Measurements from ENCODE around the gene HIPK4.
A peak's percentile ranks its signal among the peaks of the same experiment; 100 is the strongest.
"Not testable (repeated sequence)": the region's sequence is repeated elsewhere in the genome, so short reads cannot be mapped to it uniquely, and the experiment has no call there.

Gene HIPK4, protein sequence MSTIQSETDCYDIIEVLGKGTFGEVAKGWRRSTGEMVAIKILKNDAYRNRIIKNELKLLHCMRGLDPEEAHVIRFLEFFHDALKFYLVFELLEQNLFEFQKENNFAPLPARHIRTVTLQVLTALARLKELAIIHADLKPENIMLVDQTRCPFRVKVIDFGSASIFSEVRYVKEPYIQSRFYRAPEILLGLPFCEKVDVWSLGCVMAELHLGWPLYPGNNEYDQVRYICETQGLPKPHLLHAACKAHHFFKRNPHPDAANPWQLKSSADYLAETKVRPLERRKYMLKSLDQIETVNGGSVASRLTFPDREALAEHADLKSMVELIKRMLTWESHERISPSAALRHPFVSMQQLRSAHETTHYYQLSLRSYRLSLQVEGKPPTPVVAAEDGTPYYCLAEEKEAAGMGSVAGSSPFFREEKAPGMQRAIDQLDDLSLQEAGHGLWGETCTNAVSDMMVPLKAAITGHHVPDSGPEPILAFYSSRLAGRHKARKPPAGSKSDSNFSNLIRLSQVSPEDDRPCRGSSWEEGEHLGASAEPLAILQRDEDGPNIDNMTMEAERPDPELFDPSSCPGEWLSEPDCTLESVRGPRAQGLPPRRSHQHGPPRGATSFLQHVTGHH

DNA sequence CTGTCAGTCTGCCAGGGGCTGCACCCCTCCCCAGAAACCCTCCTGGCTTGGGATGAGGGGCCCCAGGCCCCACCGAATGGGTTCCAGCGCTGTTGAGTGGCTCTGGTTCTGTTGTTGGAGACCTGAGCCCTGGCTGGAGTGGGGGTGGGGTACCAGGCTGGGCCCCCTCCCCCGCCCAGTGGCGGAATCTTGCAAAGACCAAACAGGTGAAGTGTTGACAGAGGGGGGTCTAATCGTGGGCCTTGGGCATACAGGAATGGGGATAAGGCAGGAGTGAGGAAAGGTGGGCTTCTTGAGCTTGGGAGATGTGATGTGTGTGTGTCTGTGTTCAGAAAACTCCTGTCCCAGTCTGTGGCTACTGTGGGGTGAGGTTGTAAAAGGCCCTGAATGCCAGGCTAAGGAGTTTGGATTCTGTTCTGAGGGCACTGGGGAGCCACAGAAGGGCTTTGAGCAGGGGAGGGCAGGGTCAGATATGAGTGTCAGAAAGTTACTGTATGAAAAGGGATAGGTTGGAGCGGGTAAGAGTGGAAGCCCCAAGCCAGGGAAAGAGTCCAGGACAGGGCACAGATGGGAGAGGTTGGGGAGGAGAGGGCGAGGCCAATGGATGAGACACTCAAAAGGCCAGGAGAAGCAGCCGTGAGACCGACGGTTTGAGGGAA, at the start of gene HIPK4:
TSS of gene HIPK4 (minus strand) at position 98 of the 659 bp plus-strand sequence. CDS start 279 bp downstream, outside the sequence.
- DNase-seq = no peak

DNA sequence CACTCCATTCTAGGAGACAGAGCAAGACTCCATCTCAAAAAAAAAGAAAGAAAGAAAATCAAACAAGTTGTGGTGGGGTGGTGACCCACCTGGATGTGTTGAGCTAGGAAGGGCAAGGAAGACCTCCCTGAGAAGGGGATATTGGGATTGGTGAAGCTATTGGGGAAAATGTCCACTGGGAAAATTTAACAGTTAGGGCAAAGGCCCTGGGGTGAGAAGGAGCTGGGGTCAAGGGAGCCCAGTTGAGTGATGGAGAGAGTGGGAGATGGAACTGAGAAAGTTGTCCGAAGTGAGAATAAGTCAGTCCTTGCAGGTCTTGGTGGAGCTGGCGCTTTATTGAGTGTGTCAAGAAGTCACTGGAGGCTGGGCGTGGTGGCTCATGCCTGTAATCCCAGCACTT, 48.3 kb upstream of the HIPK4 start:
- no peak for DNase-seq

DNA sequence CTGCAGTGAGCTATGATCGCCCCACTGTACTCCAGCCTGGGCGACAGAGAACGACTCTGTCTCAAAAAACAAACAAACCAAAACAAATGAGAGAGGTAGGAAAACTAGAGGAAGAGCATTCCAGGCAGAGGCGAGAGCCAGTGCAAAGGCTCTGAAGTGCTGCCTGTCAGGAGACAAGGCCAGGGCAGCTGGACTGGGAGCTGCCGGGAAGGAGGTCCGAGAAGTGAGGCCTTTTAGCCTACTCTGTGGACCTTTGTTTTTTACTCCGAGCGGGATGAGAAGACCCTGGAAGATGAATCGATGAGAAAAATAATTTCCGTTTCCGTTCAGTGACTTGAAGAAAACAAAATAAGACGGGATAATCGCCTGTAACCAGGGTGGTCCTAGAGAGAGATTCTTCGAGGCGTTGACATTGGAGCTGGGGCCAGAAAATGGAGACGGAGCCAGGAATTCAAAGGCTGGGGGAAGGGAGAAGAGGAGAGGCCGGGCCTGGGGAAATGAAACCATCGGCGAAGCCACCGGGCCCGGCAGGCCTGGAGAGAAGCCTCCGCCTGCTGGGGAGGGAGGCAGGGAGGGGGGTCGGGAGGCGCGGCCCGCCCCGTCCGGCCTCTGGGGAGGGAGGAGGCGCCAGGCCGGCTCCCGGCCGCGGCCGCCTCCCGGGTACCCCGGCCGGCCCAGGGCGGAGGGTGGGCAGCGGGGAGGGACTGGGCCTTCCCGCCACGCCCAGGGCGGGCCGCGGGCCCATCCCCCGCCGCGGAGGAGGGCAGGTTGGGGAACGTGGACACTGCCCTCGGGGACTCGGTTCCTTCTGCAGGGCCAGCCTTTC, 43.6 kb upstream of the HIPK4 start:
- peak; percentile 50 for DNase-seq

DNA sequence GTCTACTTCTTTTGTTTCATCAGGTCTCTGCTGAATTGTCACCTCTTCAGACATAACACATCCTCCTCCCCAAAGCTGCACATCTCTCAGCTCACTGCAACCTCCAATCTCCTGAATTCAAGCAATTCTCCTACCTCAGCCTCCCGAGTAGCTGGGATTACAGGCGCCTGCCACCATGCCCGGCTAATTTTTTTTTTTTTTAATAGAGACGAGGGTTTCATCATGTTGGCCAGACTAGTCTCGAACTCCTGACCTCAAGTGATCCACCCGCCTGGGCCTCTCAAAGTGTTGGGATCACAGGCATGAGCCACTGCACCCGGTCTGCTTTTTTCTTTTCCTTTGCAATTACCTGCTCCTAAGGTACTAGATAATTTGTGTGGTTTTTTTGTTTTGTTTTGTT, 42.8 kb upstream of the HIPK4 start:
- DNase-seq = not testable (repeated sequence)

DNA sequence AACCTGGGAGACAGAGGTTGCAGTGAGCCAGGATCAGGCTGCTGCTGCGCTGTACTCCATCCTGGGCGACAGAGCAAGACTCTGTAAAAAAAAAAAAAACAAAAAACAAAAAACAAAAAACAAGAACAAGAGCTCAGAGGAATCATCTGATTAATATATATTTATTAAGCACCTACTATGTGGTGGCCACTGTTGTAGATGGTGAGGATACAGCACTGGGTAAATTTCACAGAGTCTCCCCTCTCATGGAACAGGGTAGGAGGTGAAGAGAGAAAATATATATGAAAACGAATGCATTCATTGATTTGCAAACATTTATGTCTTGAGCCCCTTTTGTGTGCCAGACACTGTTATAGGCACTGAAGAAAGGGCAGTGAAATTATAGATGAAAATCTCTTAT, 41.7 kb upstream of the HIPK4 start:
- DNase-seq = no peak

DNA sequence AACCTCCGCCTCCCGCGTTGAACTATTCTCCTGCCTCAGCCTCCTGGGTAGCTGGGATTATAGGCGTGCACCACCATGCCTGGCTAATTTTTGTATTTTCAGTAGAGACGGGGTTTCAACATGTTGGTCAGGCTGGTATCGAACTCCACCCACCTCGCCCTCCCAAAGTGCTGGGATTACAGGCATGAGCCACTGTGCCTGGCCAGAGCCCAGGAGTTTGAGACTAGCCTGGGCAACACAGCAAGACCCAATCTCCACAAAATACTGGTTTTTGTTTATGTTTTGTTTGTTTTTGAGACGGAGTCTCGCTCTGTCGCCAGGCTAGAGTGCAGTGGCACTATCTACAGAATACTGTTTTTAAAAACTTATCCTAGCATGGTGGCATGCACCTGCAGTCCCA, 40.3 kb upstream of the HIPK4 start:
- DNase-seq = not testable (repeated sequence)

DNA sequence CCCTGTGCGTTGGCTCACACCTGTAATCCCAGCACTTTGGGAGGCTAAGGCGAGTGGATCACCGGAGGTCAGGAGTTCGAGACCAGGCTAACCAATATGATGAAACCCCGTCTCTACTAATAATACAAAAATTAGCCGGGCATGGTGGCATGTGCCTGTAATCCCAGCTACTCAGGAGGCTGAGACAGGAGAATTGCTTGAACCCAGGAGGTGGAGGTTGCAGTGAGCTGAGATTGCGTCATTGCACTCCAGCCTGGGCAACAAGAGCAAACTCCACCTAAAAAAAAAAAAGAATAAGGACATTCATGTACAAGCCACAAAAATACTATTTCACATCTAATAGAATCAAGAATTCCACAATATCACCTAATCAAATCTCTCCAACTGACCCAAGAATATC, 38.2 kb upstream of the HIPK4 start:
- not testable (repeated sequence) for DNase-seq

DNA sequence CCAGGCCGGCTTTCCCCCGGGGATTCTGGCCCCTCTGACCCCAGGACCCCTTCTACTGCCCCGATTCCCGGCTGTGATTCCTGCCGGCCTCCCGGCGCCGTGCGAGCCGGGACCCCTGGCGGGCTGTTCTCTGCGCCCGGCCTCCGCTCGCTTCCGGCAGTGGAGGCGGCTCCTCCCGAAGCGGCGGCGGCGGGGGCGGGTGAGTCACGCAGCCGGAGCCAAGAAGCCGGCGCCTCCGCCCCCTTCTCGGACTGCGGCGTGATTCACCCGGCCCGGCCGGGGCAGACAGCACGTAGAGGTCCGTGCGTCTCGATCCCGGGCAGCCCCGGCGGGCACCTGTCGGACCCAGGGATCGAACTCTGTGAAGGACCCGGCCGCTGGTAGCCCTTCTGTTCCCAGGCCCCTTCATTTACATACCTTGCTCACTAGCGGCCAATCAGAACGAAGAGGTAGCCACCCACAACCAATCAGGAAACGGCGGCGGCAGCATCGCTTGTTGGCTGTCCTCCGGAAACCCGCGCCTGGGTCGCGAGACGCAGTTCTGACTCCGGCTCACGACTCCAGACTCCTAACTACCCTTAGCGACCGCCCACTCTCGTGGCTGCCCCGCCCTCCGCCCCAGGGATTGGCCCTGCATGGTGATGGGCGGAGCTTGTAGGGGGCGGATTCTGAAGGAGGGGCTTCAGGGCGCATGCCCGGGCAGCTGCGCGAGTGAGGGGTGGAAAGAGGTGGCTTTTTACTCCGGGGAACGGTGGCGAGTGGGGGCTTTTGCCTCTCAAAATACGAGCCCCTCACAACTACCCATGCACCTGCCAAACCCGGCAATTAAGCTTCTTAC, 35.7 kb upstream of the HIPK4 start, which contains the start of gene SERTAD1:
TSS of gene SERTAD1 (minus strand) at position 543 of the 838 bp plus-strand sequence. CDS start 2,446 bp downstream, outside the sequence.
- DNase-seq = peak; percentile 99

DNA sequence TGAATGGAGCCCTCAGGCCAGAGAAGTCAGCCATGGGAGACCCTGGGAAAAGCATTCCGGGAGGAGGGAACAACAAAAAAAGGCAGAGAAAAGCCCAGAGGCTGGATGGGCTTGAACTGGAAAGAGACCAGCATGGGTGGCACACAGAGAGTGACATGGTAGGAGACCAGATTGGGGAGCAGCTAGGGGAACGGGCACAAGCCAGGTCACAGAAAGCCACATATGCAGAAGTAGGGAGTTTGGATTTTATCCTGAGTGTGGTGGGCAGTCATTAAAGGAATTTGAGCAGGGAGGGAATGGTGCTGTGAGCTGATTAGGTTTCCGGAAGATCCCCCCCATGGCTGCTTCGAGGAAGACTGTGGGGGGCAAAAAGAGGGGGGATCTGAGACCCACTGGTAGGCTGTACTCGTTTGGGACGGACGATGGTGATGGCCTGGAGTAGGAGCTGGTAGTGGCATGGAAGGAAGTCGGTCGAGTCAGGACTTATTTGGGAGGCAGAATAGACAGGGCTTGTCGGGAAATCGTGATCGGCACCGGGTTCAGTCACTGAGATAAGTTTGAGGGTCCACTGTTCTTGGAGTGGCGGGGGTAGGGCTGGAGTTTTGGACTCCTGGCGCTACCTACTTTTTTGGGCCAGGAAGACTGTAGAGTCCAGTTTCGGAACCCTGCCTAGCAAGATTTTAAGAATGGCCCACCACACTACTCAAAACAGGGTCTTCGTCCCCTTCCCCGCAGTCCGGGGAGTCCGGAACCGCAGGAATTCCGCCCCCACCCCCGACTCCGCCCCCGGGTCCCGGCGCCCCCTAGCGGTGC, 34.9 kb upstream of the HIPK4 start:
- no peak for DNase-seq

DNA sequence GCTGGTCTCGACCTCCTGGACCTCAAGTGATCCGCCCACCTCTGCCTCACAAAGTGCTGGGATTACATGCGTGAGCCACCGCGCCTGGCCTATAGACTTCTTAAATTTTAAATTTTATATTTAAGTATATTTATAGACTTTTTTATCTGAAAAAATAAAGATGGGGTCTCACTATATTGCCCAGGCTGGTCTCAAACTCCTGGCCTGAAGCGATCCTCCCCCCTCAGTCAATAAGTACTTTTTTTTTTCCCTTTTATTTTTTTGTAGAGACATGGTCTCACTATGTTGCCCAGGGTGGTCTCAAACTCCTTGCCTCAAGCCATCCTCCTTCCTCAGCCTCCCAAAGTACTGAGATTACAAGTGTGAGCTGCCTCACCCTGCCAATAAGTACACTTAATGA, 34.0 kb upstream of the HIPK4 start:
- no peak for DNase-seq

DNA sequence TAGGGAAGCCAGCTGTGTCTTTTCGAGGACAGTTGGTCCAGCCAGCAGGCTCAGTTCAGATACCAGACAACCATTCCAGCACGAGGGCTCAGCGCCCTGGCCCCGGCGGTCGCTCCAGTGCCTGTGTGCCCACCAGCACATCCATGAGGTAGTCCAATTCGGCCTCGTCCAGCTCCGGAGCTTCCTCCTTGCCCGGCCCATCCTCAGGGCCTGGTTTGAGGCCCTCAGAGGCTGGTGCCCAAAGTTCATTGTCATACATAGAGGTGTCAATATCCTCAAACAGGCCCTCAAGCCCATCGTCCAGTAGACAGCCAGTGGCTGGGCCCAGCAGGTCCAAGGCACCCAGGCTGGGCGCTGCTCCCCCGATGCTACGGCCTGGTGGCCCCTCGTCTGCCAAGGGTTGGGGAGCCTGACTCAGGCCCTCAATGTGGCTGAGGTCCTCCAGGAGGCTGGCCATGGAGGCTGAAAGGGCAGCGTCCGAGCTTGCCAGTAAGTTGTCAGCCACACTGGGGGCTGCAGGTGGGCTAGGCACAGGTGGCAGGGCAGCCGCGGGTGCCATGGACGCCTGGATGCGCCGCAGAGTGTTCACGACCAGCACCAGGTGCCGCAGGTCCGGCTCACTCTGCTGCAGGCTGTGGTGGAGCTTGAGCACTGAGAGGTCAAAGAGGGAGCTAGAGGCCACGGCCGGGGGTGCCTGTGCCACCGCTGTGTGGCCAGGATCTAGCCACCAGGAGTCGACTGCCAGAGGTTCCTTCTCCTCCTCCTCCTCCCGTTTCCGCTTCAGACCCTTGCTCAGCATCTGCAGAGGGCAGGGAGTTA, 33.0 kb upstream of the HIPK4 start:
- no peak for DNase-seq

DNA sequence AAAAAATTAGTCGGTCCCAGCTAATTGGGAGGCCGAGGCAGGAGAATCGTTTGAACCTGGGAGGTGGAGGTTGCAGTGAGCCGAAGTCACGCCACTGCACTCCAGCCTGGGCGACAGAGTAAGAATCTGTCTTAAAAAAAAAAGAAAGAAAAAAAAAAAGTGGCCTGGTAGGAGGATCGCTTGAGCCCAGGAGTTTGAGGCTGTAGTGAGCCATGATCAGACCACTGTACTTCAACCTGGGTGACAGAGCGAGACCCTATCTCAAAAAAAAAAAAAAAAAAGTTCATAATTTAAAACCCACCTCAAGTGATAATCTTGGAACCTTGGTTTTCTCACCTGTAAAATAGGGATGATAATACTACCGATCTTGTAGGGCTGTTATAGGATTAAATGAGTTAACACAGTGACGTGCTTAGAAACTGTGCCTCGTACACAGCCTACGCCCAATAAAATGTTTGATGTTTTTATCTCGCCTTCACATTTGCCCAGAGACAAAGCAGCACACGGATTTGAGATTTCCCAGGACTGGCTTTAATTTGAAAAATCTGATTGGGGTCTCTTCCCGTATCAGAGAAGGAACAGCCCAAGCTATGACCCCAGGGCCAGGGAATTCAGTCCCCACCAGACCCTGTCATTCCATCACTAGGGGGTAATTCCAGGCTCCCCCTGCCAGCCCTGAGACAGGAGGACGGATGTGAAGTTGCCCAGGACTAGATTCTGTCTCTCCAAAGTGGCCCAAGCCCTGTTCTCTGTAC, 32.2 kb upstream of the HIPK4 start:
- DNase-seq = no peak

DNA sequence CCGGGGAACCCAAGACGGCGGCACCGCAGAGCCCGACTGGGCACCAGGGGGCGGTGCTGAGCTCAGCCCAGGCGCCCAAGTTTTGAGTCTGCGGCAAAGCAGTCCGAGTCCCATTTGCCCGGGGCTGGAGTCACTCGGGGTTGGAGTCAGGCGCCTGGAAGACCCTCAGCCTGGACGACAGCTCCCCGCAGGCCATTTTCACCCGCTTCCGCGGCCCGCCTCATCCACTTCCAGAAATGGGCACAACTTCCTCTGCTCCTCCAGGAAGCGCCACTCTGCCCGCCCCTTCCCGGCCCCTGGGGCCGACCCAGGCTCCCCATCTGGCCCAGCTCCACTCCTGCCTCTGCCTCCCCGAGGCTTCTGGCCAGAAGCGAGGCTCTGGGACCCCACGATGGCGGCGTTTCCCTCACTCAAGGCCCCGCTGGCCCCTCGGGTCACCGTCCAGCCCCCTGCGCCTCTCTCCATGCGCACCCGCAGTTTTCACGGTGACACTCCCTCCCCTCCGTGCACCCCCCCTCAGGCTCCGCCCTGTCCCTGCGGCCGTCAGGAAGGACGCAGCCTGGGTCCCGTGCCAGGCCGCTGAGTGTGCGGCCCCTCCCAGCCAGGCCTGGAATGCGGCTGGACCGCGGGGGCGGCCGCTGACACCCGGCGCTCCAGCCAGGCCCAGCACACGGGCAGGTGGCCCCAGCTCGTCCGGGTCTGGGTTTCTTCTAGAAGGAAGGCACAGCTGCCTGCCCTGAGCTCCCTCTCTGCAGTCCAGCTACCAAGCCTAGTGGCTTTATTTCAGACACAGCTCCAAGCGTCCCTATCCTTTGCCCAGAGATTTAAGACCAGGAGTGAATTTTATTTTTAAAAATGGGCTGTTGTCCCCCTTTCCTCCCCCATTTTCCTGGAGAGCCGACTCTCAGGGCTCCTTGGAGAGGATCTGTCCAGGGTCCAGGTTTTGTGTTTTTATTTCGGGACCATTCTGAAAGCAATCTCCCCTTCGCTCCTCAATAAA, 31.1 kb upstream of the HIPK4 start:
- DNase-seq = peak; percentile 59

DNA sequence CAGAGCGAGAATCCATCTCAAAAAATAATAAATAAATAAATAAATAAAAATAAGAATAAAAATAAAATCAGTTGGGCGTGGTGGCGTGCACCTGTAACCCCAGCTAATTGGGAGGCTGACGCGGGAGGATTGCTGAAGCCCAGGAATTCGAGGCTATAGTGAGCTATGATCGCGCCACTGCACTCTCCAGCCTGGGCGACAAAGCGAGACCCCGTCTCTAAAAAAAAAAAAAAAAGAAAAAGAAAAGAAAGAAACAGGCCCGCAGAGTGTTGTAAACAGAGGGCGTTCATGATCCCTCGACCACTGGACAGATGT, 30.4 kb upstream of the HIPK4 start:
- no peak for DNase-seq

DNA sequence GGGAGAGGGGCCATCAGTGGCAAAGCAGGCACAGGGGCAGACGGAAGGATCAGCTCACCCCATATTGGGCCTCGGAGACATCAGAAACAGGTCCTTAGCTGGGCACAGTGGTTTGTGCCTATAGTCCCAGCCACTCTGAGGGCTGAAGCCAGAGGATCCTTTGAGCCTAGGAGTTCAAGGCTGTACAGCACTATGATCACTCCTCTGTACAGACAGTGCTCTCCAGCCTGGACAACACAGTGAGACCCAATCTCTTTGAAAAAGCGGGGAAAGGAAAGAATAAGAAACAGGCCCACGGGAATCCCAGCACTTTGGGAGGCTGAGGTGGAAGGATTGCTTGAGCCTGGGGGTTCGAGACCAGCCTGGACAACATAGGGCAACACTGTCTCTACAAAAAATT, 29.8 kb upstream of the HIPK4 start:
- no peak for DNase-seq

DNA sequence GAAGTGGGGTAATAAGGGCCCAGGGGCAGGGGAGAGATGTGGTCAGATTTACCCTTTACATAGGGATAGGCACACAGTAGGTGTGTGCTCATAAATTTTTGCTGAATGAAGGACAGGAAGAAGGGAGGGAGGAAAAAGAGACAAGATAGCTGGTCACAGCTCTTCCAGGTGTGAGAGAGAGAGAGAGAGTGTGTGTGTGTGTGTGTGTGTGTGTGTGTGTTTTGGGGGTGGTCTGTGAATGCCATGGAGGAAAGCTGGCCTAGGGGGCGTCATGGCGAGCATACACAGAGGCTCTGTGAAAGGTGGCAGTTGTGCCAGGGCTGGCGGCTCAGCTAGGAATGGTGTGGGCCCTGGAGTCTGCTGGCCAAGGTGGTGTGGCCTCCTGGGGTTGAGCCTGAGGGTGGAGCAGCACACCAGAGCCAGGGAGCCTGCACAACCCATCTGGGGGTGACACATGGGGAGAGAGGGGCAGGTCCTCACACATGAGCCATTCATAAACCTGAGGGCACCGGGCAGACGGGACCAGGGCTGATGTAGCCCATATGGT, 29.2 kb upstream of the HIPK4 start:
- peak; percentile 42 for DNase-seq

DNA sequence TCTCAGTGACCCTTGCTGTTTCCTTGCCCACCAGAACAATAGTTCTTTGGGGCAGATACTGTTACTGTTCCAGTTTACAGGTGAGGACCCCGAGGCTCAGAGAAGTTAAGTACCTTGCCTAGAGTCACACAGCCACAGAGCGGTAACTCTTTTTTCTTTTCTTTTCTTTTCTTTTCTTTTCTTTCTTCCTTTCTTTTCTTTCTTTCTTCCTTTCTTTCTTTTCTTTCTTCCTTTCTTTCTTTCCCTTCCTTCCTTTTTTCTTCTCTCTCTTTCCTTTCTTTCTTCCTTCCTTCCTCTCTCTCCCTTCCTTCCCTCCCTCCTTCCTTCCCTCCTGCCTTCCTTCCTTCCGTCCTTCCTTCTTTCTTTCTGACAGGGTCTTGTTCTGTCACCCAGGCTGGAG, 28.1 kb upstream of the HIPK4 start:
- no peak for DNase-seq

DNA sequence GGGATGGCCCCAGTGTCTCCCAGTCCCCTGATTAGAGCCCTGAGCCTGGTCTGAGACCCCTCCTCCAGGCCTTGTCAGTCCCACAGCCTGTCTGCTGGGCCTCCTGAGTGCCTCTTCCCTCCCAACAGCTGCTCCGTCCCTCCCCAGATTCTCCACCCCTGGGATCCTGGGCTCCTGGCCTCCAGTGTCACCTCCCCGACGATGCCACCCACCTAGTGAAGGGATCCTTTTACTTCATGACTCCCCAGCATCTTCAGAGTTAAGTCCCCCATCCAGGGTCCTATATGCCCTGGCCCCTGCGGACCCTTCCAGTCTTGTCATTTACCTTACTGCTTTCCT, 27.6 kb upstream of the HIPK4 start:
- no peak for DNase-seq

Data from NCI-H2171 (cell line).